Measurements from ENCODE around the gene MATR3.
"Not testable (repeated sequence)": the region's sequence is repeated elsewhere in the genome, so short reads cannot be mapped to it uniquely, and the experiment has no call there.

The MATR3 gene

GRCh38 chr5:139296198-139296597 lies 2.7 kb downstream of the MATR3 start:
- DNase-seq (ENCODE audit: low read depth in 2 of 2), result no peak

DNA sequence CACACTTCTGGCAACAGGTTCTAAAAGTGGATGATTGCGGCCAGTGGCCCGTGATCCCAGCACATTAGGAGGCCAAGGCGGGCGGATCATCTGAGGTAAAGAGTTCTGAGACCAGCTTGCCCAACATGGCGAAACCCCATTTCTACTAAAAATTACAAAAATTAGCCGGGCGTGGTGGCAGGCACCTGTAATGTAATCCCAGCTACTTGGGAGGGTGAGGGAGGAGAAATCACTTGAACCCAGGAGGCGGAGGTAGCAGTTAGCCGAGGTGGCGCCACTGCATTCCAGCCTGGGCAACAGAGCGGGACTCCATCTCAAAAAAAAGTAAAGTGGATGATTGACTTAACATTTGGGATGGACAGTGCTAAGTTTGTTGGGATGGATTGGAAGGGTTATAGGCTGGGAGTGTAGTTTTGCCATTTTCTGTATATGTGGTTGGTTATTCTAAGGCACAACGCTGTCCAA lies 3.4 kb downstream of the MATR3 start:
- no peak for DNase-seq (ENCODE audit: low read depth in 2 of 2)

GRCh38 chr5:139297439-139298133 lies 4.0 kb downstream of the MATR3 start:
- DNase-seq (ENCODE audit: low read depth in 2 of 2), result no peak

GRCh38 chr5:139298242-139298641 lies 4.7 kb downstream of the MATR3 start:
- DNase-seq (ENCODE audit: low read depth in 2 of 2), result no peak

DNA sequence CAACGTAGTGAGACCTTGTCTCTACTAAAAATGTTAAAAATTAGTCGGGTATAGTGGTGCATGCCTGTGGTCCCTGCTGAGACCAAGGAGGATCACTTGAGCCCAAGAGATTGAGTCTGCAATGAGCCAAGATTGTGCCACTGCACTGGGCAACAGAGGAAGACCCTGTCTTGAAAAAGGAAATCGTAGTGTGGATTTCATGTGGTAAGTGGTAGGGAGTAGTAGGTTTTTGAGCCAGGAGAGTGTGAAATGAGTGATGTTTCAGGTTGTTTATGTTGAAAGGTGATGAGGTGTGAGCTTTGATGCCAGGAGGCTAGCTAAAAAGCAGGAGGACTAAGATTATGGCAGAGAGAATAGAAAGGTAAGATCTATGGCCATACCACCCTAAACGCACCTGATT lies 5.9 kb downstream of the MATR3 start:
- DNase-seq (ENCODE audit: low read depth in 2 of 2), result no peak

- no peak for DNase-seq (ENCODE audit: low read depth in 2 of 2)
Observed at GRCh38 chr5:139301808-139302499, 8.4 kb downstream of the MATR3 start.

GRCh38 chr5:139304391-139305324 lies 11.1 kb downstream of the MATR3 start:
- no peak for DNase-seq (ENCODE audit: low read depth in 2 of 2)

DNA sequence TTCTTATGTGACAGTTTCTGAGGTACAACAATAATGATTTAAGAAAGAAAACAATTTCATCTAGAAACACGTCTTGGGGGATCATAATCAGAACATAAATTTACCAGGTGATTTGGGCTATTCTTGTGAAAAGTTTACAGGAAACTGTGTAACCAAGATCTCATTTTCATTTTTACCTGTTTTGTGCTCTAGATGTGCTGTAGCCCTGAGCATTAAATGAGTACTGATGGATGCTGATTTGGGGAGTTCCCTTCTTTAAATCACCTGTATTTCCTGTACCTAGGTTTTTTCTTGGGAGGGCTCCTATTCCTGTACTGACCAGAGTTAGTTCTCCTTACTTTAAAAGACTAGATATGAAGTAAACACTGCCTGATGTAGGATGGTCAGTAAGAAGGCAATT lies 12.7 kb downstream of the MATR3 start:
- no peak for DNase-seq (ENCODE audit: low read depth in 2 of 2)

GRCh38 chr5:139306628-139307379 lies 13.3 kb downstream of the MATR3 start:
- DNase-seq (ENCODE audit: low read depth in 2 of 2), result no peak

DNA sequence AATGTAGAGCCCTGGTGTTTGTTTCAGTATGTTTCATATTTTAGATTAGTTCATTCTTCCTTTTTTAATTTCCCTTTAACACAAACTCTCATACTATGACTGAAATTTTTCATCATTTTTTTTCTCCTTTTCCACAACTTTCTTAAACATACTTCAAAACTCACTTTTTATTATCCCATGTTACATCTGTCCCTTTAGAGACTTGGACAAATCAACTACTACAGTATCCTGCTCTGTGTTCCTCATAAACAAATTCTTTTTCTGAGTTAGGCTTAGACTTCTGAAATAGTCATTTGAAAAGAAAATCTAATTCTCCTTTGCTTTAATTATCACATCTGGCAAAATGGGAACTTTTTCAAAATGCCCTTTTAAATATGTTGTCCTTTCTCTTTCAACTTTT lies 15.3 kb downstream of the MATR3 start:
- no peak for DNase-seq (ENCODE audit: low read depth in 2 of 2)

GRCh38 chr5:139310715-139311186 lies 17.2 kb downstream of the MATR3 start:
- DNase-seq (ENCODE audit: low read depth in 2 of 2), result not testable (repeated sequence)

- no peak for DNase-seq (ENCODE audit: low read depth in 2 of 2)
Observed at GRCh38 chr5:139312075-139312474, 18.5 kb downstream of the MATR3 start.

DNA sequence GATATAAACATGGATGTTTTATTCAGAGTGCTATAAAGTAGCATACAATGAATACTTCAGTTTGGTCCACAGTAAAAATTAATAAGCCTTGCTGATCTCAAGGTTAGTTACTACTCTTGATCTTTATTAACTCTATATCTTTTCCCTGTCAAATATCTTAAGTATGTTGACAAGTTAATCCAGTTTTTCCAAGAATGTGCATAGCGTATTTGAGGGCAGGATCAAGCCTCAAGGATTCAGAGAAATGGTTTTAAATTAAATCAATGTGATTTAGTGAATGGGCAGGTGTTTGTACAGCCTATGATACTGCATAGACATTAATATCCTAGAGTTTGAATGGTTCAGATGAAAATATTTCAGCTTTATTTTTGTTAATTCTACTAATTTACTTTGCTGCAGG lies 20.7 kb downstream of the MATR3 start:
- no peak for DNase-seq (ENCODE audit: low read depth in 2 of 2)

GRCh38 chr5:139315056-139315615 lies 21.6 kb downstream of the MATR3 start:
- DNase-seq (ENCODE audit: low read depth in 2 of 2), result no peak

DNA sequence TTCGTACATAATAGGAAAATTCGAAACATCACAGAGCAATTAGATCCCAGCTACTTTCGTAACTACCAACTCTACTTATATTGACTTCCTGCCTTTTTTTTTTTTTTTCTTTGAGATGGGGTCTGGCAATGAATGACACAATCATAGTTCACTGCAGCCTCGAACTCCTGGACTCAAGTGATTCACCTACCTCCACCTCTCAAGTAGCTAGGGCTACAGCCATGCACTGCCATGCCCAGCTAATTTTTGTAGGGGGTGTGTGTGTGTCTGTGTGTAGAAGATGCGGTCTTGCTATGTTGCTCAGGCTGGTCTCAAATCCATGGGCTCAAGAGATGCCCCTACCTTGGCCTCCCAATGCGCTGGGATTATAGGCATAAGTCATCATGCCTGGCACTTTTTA lies 42.3 kb downstream of the MATR3 start:
- no peak for DNase-seq (ENCODE audit: low read depth in 2 of 2)

DNA sequence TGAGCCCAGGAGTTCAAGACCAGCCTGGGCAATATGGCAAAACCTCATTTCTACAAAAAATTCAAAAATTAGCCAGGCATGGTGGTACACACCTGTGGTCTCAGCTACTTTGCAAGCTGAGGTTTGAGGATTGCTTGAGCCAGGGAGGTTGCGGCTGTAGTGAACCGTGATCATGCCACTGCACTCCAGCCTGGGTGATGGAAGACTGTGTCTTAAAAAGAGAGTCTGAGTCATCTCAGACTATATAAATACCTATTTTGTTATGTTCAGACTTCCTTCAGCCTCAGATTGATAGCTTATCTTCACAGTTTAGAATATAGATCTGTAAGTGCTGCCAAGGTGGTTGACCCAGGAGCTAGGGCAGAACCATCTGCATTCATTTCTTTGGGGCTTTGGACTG lies 46.5 kb downstream of the MATR3 start:
- DNase-seq (ENCODE audit: low read depth in 2 of 2), result no peak

GRCh38 chr5:139341187-139341688 lies 47.7 kb downstream of the MATR3 start:
- no peak for DNase-seq (ENCODE audit: low read depth in 2 of 2)

DNA sequence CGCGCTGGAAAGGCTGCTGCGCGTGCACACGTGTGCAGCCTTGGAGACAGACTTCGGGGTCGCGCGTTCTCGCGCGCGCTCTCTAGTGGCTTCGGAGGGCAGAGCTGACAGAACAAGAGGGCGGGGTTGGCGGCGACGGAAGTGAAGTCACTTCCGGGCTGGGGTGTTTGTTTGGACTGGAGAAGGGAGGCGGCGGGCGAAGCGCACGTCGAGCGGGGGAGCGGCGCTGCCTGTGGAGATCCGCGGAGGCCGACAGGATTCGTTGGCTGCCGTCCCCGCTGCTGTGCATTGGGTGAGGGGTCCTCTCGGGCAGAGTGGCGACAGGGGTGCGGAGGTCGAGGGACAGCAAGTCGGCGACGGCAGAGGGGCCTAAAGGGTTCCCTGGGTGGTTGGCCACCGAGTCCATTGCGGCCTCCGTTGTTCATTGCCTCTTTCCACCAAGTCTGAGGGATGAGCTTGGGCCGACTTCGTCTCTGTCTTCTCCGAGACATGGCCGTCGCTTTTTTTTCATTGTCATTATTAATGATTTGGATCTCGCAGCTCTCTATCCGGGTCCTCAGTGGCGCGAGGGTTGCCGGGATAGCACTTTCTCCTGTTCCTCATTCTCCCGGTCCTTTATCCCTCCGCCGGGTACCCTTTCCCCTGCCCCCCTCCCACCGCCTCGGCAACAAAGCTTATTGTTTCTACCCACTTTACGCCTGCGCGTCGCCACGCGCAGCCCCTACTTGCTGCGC lies 48.3 kb downstream of the MATR3 start, which contains the start of gene PAIP2:
PAIP2 (plus strand) TSS at position 166 of the 734 bp plus-strand sequence. CDS start 21,931 bp downstream, outside the sequence.
- peak; percentile 96 to 97 for DNase-seq (ENCODE audit: low read depth in 2 of 2)

GRCh38 chr5:139342423-139342723 lies 48.8 kb downstream of the MATR3 start:
- DNase-seq (ENCODE audit: low read depth in 2 of 2), result no peak

DNA sequence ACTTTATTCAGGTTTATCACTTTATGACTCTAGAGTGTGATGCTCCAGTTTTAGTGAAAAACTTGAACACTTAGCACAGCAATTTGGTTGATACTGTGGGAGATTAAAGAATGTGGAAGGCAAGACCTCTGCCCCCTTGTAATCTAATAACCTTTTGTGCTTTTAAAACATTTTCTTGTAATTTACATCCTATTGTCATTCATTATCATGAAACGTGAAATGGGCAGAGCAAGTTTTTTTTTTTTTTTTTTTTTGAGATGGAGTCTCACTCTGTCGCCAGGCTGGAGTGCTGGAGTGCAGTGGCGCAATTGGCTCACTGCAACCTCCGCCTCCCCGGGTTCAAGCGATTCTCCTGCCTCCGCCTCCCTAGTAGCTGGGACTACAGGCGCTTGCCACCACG lies 49.9 kb downstream of the MATR3 start:
- DNase-seq (ENCODE audit: low read depth in 2 of 2), result no peak
